HUDEP-2 (cell line): Measurements from ENCODE around the gene C1QTNF6.

Experiments
- DNase-seq, 76 experiments: peaks; one replicate each; lab custom pipeline; 2025; ENCODE audit not compliant: unreplicated experiment in 76 of 76; lab: John Stamatoyannopoulos, UW

Gene C1QTNF6

DNA sequence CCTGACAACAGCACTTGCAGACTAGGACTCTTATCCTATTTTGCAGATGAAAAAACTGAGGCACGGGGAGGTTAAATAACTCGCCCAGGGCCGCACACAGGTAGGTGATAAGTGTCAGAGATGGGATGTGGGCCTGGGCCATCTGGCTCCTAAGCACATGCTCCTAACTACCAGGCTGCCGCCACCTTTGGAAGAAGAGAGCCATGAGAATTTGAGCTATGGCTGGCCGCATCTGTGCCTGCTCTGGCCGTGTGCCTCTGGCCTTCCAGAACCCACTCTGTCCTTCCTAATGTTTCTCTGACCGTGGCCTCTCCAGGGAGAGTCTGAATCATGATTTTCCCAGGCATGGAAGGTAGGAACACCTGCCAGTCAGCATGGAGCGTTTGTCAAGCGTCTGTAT, 23.0 kb downstream of the C1QTNF6 start:
- DNase-seq, result no peak

DNA sequence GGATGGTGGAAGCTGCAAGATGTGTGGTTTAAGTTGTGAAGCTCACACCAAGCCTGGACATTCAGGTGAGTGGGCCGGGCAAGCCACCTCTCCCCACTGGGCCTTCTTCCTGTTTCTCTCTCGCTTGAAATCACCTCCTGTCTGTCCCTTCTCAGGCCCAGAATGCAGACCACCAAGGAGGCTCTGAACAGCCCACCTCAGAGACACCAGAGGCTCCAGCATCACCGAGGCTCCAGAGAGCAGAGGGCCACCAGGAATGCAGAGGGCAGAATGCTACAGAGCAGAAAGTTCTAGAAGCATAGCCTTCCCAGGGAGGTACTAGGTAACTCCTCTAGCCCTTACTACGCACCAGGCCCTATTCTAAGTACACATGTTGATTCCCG, 23.6 kb downstream of the C1QTNF6 start:
- DNase-seq, result no peak

DNA sequence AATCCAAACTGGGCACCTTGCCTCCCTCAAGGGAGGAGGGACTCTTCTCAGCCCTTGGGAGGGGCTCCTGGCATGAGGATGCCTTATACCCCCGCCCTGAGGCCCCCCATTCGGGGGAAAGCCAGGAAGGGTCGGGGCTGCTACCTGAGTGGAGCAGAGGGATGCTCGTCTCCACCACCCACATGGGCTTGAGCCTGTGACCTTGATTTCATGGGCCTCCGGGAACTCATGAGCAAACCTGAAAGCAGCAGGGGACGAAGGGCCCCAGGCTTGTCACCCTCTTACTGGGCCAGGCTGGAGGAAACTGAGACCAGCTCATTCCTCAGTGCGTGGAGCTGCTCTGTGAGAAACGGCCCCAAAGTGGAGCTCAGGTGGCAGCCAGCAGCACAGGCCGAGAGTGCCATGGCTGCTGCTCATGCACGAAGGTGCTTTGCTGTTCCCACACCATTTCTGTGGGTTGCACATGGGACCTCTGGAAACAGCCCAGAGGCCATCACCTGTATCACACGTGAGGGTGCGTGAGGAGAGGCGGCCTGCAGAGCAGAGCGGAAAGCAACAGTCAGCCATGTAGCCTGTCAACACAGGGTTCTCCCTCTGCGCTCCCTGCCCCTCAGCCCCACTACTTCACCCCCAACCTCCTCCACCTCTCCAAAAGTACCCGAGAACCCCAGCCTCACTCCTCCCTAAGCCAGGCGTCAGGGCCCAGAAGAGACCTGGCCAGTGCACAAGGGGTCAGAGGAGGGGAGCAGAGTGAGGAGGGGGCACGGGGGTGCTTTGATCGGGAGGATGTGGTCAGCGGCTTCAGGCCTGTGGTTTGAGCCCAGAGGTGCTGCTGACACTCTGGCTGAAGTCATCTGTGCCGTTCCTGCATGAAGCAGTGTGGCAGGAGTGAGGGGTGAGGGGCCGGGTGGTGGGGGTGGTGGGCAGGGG, 24.2 kb downstream of the C1QTNF6 start:
- no peak for DNase-seq

DNA sequence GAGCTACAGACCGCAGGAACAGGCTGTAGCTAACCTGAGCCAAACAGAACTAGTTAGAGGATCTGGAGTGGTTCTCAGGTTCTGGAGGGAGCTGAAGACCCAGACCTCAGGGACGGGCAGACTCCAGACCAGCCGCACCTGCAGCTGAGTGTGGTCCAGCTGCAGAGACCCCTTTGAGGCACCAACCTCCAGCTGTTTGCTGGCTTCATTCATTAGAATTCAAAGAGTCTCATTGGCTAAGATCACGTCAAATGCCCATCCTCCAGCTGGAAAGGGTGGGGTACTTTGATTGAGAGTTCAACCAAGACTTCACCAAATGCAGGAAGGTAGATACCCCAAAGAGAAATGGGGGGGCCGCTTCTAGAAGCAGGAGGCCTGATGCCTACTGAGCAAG, 25.0 kb downstream of the C1QTNF6 start:
- DNase-seq, result no peak

DNA sequence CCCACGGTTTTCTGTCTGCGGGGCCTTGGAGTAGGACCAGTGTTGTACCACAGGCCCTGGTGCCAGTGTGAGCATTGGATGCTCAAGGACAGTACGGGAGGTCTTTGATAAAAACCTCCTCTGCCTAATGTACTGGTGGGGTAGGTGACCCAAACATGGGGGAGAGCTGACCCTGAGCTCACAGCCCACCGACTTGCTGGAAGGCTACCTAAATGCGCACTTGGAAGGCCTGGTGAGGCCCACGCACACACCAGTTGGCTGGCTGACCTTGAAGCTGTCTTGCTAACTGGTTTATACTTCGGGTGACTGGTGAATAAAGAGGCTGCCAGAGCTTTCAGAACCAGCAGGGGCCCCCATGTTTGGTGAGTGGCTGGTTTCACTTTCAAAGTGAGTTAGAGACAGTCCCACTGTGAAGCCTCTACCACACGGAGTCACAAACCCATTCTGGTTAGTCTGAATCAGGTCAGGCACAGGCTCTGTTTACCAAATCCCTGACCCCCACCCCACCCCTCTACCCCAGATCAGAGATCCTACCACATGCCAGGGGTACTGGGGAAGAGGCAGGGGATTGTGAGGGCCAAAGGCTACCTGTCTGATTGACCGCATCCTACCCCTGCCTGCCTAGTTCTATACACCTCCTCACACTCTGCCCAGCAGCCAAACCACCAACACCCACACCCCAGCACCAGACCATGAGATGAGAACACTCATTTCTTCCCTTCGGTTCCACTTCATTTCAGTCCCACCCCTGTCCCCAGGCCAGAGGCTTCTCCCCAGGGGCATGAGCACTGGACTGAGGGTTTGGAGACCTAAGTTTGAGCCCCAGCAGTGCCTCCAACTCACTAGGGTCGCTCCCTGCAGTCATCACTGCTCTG, 25.6 kb downstream of the C1QTNF6 start:
- DNase-seq, result peak in 1 of 76 experiments; percentile 5

DNA sequence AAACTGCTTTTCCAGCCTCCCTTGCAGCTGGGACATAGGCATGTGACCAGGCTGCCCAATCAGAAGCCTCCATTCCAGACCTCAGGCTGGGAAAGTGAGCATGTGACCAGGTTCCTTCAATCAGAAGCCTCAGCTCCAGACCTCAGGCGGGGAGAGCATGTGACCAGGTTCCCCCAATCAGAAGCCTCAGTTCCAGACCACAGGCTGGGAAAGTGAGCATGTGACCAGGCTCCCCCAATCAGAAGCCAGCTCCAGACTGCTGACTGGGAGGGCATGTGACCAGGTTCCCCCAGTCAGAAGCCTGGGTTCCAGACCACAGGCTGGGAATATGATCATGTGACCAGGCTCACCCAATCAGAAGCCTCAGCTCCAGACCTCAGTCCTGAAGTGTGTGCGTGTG, 26.6 kb downstream of the C1QTNF6 start:
- DNase-seq, result no peak

DNA sequence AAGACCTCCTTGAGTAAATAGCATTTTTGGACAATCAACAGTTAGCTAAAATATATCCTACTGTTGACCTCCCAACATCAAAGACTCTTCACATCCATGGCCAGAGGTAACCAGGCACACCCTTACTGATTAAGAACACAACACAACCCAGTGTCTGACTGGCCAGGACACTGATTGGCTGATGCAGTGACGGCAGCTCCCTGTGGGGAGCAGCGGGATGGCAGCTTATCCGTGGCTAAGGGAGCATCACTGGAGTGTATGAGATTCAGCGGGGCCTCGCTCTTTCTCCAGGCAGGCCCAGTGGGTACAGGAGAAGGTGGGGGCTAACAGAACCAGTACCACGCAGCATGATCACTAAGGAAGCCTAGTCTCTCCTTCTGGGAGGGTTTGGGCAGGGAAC, 28.0 kb downstream of the C1QTNF6 start:
- DNase-seq, result peak in 2 of 76 experiments; percentile 6 to 20

DNA sequence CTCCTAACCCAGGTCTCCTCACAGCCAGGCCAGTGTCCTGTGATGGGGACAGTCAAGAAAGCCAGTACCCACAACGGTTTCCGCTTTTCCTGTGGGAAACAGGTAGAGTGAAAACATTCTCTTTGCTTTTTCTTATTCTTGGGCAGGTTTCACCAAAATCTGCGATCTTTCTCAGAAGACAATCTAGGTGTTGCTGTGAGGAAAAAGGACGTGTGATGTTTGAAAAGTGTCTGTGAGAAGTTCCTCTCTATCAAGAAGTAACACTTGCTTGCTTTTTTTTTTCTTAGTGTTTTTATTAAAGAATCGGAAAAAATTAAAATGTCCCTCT, 29.1 kb downstream of the C1QTNF6 start:
- DNase-seq, result no peak

DNA sequence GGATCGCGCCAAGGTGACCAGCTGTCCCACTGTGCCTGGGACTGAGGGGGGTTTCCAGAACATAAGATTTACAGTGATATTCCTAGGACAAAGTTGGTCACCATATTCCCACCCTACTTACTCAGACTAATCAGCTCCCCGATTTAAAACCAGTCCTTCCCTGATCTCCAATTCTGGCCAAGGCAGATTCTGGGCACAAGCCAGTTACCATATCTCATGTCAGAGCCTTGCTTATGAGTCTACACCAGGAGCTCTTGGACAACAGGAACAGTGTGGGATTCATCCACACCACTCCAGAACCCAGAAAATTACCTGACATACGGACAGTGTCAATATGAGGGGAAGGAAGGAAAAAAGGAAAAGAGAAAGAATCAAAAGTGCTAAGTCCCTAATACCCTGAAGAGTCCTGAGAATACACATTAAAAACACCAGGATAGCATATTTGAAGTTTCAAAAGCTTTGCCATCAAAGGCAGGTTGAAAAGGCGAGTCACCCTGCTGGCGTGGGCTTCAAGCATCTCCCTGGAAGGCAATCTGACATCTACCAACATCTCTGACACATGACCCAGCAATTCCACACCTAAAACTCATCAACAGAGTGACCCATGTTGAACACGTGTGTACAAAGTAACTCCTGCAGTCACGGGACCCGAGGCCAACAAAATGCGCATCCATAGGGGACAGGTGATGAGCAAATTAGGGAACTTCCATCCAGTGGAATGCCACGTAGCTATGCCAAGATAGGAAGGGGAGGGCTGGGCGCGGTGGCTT, 30.3 kb downstream of the C1QTNF6 start:
- no peak for DNase-seq

DNA sequence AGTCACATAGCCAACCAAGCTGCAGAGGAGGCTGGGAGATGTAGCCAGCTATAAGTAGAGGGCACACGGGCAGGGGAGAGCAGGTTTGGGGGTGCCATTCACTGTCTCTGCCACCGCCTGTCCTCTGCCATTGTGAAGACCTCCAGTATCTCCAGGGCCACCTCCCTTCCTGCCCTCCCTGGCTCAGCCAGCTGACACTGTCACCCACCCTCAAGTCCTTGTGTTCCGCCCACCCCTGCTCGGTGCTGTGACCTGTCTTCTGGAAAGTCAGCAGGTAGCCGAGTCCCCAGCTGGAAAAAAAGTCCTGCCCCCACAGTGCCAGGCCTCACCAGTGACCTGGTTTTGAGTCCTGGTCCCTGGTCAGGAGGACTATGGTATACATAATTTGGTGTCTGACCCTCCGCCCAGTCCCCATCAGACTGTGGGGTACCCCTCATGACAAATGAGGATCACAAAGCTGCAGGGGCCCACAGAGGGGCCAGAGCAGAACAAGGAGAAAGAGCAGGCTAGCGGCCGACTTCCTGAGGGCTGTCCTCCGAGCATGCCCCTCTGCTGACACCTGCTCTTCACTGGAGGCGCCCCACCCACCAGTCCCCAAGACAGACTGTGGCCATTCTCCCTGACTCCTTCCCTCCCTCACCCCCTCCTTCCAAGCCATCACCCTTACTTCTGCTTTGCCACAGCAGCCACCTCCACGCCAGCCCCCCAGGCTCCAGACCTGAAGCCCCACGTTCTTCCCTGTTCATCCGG, 31.2 kb downstream of the C1QTNF6 start:
- DNase-seq, result no peak

DNA sequence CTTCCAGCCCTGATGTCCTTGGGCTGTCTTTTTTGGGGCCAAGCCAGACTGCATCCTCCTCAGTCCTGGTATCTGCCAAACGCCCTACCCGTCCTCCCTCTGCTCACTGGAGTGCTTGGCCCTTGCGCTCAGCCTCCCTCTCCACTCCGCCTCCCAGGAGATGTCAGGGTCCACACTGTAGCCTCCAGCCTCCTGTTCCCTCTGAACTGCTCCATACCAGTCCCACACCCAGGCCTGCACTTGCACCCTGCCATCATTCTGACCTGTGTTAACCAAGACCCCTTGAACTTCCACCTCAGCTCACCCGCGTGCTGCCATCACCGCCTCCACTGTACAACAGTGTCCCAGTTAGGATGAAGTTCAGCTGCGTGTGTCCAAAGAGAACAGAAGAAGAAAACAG, 32.1 kb downstream of the C1QTNF6 start:
- no peak for DNase-seq

DNA sequence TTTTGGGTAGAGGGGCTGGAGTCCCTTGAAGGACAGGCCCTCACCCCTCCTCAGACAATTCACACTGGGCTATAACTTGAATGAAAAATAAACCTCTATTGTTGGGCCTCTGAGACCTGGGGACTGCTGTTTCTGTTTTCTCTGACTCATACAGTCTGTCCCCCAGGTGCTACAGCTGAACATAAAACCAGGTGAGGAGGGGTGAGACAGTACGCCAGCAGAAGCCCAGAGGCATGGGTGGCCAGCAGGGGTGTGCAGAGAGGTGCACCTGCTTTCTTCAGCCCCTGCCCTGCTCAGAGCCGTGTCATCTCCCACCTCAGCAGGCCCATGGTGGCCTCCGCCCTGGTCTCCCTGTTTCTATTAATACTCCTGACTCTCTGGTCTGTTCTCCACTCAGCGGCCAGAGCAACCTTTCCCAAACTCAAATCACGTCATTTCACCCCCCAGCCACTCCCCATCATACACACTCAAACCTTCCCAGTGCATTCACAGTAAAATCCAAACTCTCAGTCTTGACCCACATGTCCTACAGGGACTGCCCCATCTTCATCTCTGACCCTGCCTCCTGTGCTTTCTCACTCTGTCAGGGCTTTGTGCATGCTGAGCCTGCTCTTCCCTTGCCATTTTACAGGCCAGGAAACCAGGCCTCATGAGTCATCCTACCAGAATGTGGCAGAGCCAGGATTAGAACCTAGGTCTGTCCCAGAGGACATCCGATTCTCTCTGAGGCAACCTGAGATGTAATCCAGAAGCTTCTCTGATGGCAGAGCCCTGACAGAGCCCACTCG, 32.9 kb downstream of the C1QTNF6 start:
- no peak for DNase-seq

DNA sequence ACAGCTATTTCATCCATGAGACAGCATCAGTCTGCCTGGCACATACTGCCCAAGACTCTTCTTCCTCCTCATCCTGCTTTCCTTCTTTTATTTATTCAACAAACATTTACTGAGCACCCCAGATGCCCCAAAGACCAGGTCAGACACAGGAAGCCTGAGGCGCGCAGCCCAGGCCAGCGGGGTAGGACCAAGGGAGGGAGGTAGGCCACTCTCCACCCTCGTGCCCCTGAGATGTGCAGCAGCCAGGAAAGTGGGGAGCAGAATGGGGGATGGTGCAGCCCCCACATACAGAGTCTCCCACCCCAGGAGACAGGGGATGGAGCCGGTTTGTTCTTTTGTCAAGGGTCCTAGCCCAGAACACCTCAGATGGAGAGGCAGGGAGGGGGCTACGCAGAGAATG, 34.1 kb downstream of the C1QTNF6 start:
- DNase-seq, result no peak

DNA sequence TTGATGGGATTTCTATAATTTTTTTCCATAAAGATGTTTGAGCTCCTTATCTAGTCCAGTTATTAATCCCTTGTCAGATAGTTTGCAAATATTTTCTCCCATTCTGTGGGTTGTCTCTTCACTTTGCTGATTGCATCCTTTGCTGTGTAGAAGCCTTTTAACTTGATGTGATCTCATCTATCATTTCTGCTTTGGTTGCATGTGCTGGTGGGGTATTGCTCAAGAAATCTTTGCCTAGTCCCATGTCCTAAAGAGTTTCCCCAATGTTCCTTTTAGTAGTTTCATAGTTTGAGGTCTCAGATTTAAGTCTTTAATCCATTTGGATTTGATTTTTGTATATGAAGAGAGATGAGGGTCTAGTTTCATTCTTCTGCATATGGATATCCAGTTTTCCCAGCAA, 36.6 kb downstream of the C1QTNF6 start:
- no peak for DNase-seq

DNA sequence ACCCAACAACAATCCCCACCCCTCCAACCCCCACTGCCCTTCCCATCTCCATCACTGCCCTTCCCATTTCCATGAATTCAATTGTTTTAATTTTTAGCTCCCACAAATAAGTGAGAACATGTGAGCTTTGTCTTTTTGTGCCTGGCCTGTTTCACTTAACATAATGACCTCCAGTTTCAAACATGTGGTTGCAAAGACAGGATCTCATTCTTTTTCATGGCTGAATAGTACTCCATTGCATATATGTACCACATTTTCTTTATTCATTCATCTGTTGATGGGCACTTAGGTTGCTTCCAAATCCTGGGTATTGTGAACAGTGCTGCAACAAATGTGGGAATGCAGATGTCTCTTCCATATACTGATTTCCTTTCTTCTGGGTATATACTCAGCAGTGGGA, 37.3 kb downstream of the C1QTNF6 start:
- DNase-seq, result no peak

DNA sequence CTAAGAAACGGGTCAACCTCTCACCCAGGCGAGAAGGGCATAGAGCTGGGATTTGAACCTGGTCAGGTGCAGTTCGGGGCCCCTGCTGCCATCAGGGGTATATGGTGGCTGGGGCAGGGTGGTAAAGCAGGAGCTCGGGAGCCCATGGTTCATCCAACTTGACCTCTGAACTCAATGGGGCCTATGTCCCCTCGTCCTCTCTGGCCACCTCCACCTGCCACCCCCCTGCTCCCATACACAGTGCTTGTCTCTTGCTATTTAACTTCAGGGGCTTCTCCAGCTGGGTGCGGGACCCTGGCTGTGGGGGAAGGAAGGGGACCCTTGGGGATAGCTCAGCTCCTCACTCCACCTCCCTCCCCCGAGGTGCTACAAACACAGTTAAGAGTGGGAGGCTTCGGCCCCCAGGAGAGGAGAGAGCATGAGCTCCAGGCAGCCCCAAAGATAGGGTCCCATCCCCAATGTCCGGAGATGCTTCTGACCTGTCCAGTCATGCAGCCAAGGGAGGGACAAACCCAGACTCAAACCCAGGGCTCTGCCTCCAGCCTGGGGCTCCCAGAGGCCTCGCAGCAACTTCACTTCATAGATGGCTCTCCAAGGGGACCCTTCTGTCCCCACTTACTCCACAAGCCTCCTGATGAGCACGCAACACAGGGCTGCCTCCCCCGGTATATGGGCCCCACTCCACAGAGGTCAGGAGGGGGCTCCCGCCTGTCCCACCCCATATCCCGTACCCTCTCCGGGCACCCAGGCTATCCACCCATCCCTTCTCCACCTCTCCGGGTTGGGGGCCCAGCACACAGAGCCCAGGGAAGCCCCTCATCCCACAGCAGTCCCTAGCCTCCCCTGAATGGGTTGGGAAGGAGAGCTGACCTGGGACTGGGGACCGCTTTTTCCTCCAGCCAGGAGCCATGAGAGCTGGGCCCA, 39.0 kb downstream of the C1QTNF6 start:
- no peak for DNase-seq

DNA sequence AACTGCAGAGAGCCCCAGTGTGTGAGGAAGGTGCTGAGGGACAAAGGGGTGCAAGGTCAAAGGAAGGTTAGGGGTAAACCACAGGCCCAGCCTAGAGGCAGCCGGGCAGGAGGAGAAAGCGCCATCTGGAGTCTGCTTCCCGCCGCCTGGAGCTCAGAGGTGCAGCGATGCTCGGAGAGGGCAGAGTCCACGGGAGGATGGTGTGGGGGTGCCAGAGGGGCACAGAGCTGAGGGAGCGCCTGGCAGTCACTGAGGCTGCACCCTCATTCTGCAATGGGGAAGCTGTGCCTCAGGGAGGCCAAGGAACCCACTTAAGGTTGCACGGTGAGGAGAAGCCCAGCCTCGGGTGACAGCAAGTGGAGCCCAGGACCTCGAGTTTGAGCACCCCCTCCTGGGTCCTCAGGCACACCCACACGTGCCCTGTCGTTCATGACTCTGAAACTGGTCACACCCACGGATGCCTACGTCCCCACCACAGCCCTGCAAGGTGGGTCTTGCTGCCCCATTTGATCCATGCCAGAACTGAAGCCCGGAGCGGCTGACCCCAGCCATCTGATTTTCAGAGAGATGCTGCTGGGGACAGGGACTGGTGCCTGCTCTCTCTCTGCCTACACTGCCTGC, 39.9 kb downstream of the C1QTNF6 start:
- DNase-seq, result no peak
